Transverse colon (tissue), 4 donors: ENCODE measurements around the gene RAB11FIP3. TPM values are rescaled to one million over a fixed set of nuclear protein-coding genes. Genes with fewer than 3 reads are reported as not detected.
A peak's percentile ranks its signal among the peaks of the same experiment; 100 is the strongest.

ENCODE experiments used
- DNase-seq: peaks from one replicate; pipeline ENCODE4 v3.0.0-alpha.2; 2019
- H3K27ac ChIP-seq, 4 donors: fragments of 200-600 bp; sonication (generic); 2 replicates each; pipeline ENCODE4 v1.5.1; 2016 to 2018; ENCODE audit warnings: inconsistent platforms in 4 of 4
- H3K27me3 ChIP-seq: fragments of 200-600 bp; sonication (generic); 2 replicates; pipeline ENCODE4 v1.5.1; 2017; ENCODE audit warnings: inconsistent platforms
- H3K36me3 ChIP-seq, 4 donors: fragments of 200-600 bp; sonication (generic); 2 replicates each; pipeline ENCODE4 v1.5.1; 2017 to 2019; ENCODE audit warnings: inconsistent platforms in 4 of 4
- H3K4me1 ChIP-seq, 4 donors: fragments of 200-600 bp; sonication (generic); 2 replicates each; pipeline ENCODE4 v1.5.1; 2017 to 2020; ENCODE audit warnings: inconsistent platforms in 4 of 4
- H3K4me3 ChIP-seq, 4 donors: fragments of 200-600 bp; sonication (generic); 1 replicate in 1 of 4; 2 replicates in 3 of 4; pipeline versions ENCODE4 v1.5.1 to v1.6.1; 2017 to 2019; ENCODE audit warnings: inconsistent platforms in 4 of 4
- H3K9me3 ChIP-seq, 2 donors: fragments of 200-600 bp; sonication (generic); 2 replicates each; pipeline ENCODE4 v1.5.1; 2017 to 2019; ENCODE audit warnings: inconsistent platforms in 2 of 2
- CTCF ChIP-seq, 5 experiments: fragments of 200-600 bp in 3 of 5; fragments of 450-650 bp in 2 of 5; sonication (generic) in 3 of 5; IDR thresholded peaks; 1 replicate in 2 of 5; 2 replicates in 3 of 5; pipeline ENCODE4 v1.5.1; 2016 to 2017; ENCODE audit warnings: antibody characterized with exemption in 5 of 5, inconsistent platforms in 3 of 5, mild to moderate bottlenecking in 2 of 5, moderate library complexity in 1 of 5
- EP300 ChIP-seq: sonication (generic); formaldehyde crosslinking; IDR thresholded peaks from one replicate; pipeline ENCODE4 v1.6.1; 2017; ENCODE audit warnings: antibody characterized with exemption, low read depth
- POLR2A ChIP-seq: fragments of 450-650 bp; IDR thresholded peaks from one replicate; pipeline ENCODE4 v1.6.1; 2016; ENCODE audit warnings: antibody characterized with exemption, mild to moderate bottlenecking, moderate library complexity
- POLR2AphosphoS5 ChIP-seq, 3 donors: sonication (generic); formaldehyde crosslinking; IDR thresholded peaks; one replicate each; pipeline ENCODE4 v1.6.1; 2016; ENCODE audit warnings: antibody characterized with exemption in 3 of 3
- WGBS, 2 donors: methylation state at CpG; one replicate each; pipeline ENCODE4 v1.1.5; 2018; ENCODE audit warnings: low coverage in 1 of 2; 5-methylcytosine and 5-hydroxymethylcytosine counted together
- in situ Hi-C, 4 donors: fragments of 200-750 bp; cut with MboI; loops; one replicate each; pipeline versions ENCODE4 v1.15.0 to v1.15.1; 2017; ENCODE audit warnings: low sequenced_read_pairs in 3 of 4, low pct_ligation_motif_present in 1 of 4, low pct_unique_long_range_greater_than_20kb in 1 of 4
- intact Hi-C: fragments of 100-400 bp; cut with DNase I; formaldehyde crosslinking; loops from one replicate; pipeline ENCODE4 v1.15.1; 2023; ENCODE audit warnings: low total_unique reads
- total RNA-seq, 4 donors: library from RNA; depleted of rRNA; stranded (reverse); fragments of >200 nt; gene quantifications; one replicate each; pipeline ENCODE4 v1.1.0, GENCODE V29; 2016

The RAB11FIP3 gene
- total RNA-seq, 4 donors from 2014 or later = 21.6 to 56.5 (median 42.2) TPM

GRCh38 chr16:391885-392335 is 33.5 kb upstream of the RAB11FIP3 start:
- Histone ChIP-seq H3K9me3 (no peaks in the 10 kb centered on the region), H3K36me3 (no peaks in the 10 kb centered on the region), H3K27me3 (no peaks in the 10 kb centered on the region), H3K27ac (no peak overlapping the region), H3K4me1 (peaks cover 0 to 11% (median 5%) of the 10 kb centered on the region in 4 donors), H3K4me3 (no peak overlapping the region)
- in situ Hi-C loops = no loop called here
- 60% methylated on average over 7 of the region's 7 CpGs; no CpG with 5 or more reads in 1 of the 2 donors for WGBS, 2 donors
- TF ChIP-seq POLR2AphosphoS5 (IDR thresholded peaks at IDR 0.05) = no peak
- TF ChIP-seq CTCF (IDR thresholded peaks at IDR 0.05) = peak; percentile 54 to 63 (median 60)
- TF ChIP-seq POLR2A = no peak
- no peak for TF ChIP-seq EP300
- intact Hi-C loops = no loop called here
- DNase-seq = peak; percentile 65

GRCh38 chr16:392450-393030 is 32.9 kb upstream of the RAB11FIP3 start:
- DNase-seq = no peak
- in situ Hi-C loops = no loop called here
- 83 to 90% methylated on average over 2 to 7 of the region's 7 CpGs for WGBS, 2 donors

DNA sequence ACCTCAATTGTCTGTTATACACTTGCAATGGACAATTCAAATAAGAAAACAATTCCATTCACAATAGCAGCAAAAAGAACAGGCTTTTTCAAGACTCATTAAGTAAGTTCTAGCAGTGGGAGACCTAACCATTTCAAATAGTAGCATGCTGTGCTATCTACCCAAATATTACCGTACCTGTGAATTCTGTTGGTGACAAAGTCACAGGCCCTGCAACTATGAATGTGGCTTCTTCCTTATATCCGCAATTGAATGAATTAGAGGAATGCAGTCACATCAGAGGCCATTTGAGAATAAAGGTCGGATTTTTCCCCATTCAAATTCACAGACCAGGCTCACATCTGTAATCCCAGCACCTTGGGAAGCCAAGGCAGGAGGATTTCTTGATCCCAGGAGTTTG is 29.2 kb upstream of the RAB11FIP3 start:
- peak overlapping the region; percentile 79 to 93 (median 90) for H3K27ac ChIP-seq

More at GRCh38 chr16:392450-393030, 32.9 kb upstream of the RAB11FIP3 start:
- intact Hi-C loops = no loop called here
- TF ChIP-seq POLR2A (no peak), CTCF (IDR thresholded peaks at IDR 0.05) (no peak), POLR2AphosphoS5 (IDR thresholded peaks at IDR 0.05) (no peak), EP300 (no peak)
- Histone ChIP-seq H3K9me3 (no peaks in the 10 kb centered on the region), H3K4me3 (no peak overlapping the region), H3K36me3 (no peaks in the 10 kb centered on the region), H3K4me1 (peaks cover 0 to 11% (median 5%) of the 10 kb centered on the region in 4 donors), H3K27me3 (no peaks in the 10 kb centered on the region), H3K27ac (no peak overlapping the region)

GRCh38 chr16:396605-397004 is 28.8 kb upstream of the RAB11FIP3 start:
- H3K27me3 ChIP-seq = no peaks in the 10 kb centered on the region
- whole genome bisulfite sequencing, 2 donors = 3 to 4% methylated on average over 7 to 22 of the region's 22 CpGs
- in situ Hi-C loops = no loop called here

More for the DNA sequence above, 29.2 kb upstream of the RAB11FIP3 start:
- 22 to 24% methylated on average over 2 to 3 of the region's 3 CpGs for WGBS, 2 donors
- Histone ChIP-seq H3K4me1 (peaks cover 6 to 33% (median 17%) of the 10 kb centered on the region in 4 donors), H3K9me3 (no peaks in the 10 kb centered on the region), H3K36me3 (no peaks in the 10 kb centered on the region), H3K4me3 (peak overlapping the region in 2 of 4 donors; percentile 68 to 81), H3K27me3 (no peaks in the 10 kb centered on the region)
- in situ Hi-C loops = no loop called here
- DNase-seq = no peak
- TF ChIP-seq CTCF (IDR thresholded peaks at IDR 0.05) = no peak
- TF ChIP-seq POLR2AphosphoS5 (IDR thresholded peaks at IDR 0.05) = no peak
- no peak for TF ChIP-seq EP300
- intact Hi-C loops = no loop called here

More at GRCh38 chr16:396605-397004, 28.8 kb upstream of the RAB11FIP3 start:
- TF ChIP-seq POLR2A (no peak), CTCF (IDR thresholded peaks at IDR 0.05) (no peak), EP300 (no peak), POLR2AphosphoS5 (IDR thresholded peaks at IDR 0.05) (no peak)
- Histone ChIP-seq H3K9me3 (no peaks in the 10 kb centered on the region), H3K4me1 (peaks cover 6 to 33% (median 17%) of the 10 kb centered on the region in 4 donors), H3K27ac (peak overlapping the region; percentile 79 to 93 (median 90)), H3K4me3 (peak overlapping the region; percentile 33 to 83 (median 74)), H3K36me3 (no peaks in the 10 kb centered on the region)
- DNase-seq = peak; percentile 39
- intact Hi-C loops = no loop called here
